Measurements from ENCODE around the gene PGS1. TPM values are rescaled to one million over a fixed set of nuclear protein-coding genes. Genes with fewer than 3 reads are reported as not detected.
A peak's percentile ranks its signal among the peaks of the same experiment; 100 is the strongest.

PGS1 gene
- total and polyA plus RNA-seq, 8 donors, result 11.2 to 22.7 (median 14.8) TPM

DNA sequence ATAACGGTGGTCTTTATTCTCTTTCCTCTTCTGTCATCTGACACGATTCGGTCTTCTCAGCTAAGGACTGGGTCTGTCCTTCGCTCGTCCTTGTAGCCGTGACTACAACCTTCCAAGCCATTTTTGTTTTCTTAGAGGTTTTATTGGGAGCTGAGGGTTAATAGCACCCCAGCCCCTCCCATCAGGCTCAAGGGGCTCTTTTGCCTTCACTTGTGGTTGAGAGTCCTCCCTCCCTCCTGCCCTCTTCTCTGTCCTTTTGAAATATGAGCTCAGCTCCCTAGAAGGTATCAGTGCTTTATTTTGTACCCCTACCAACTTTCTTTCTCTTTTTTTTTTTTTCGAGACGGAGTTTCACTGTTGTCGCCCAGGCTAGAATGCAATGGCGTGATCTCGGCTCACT lies 43.2 kb upstream of the PGS1 start:
- no peak for DNase-seq
- Histone ChIP-seq H3K4me3 (no peak overlapping the region), H3K27ac (no peak overlapping the region), H3K27me3 (no peaks in the 10 kb centered on the region), H3K9me3 (no peaks in the 10 kb centered on the region), H3K4me1 (no peaks in the 10 kb centered on the region), H3K36me3 (no peaks in the 10 kb centered on the region)
- no peak for FAIRE-seq
- TF ChIP-seq CTCF (IDR thresholded peaks at IDR 0.05), result no peak
- intact Hi-C loops (cut with DNase I), result no loop called here
- ATAC-seq, result no peak
- WGBS, 2 donors, result 78 to 82% methylated on average over 11 of the region's 11 CpGs

DNA sequence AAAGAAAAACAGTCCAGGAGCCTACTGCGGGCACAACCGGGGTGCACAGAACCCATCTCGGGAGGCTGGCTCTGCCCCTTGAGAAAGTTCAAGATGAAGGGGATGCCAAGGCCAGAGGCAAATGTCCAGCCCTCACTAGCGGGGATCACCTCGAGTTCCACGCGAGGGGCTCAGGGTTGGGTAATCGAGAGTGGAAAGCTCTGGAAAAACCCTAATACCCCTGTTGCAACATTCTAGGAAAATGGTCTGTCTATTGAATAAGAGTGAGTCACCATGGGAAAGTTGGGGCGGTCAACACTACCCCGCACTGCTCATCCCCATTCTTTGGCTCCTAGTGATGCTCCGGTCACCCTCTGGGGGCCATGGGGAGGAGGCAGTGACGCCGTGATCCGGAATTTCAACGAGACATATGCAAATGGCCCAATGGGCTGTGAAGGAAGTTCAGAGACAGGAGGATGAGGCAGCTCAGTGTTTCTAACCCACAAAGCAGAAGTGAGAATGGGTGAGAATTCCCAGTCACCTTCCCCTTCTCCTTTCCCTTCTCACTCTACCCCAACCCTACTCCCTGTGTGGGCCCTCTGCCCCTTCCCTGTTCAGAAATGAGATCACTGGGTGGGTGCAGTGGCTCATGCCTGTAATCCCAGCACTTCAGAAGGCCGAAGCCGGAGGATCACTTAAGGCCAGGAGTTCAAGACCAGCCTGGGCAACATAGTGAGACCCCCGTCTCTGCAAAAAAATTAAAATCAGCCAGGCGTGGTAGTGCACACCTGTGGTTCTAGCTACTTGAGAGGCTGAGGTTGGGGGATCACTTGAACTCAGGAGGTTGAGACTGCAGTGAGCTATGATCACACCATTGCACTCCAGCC lies 41.0 kb upstream of the PGS1 start:
- 83 to 88% methylated on average over 19 of the region's 19 CpGs for WGBS, 2 donors
- ATAC-seq (peak in 2 of 4 donors; percentile 12 to 21), DNase-seq (peak in 1 of 6 donors; percentile 42), FAIRE-seq (no peak)
- H3K4me3 ChIP-seq, result no peak overlapping the region
- no peaks in the 10 kb centered on the region for H3K9me3 ChIP-seq
- intact Hi-C loops (cut with DNase I), result no loop called here
- H3K27ac ChIP-seq, result no peak overlapping the region
- no peak for TF ChIP-seq CTCF (IDR thresholded peaks at IDR 0.05)
- H3K36me3 ChIP-seq, result no peaks in the 10 kb centered on the region
- H3K27me3 ChIP-seq, result no peaks in the 10 kb centered on the region
- peaks cover 3 to 5% (median 4%) of the 10 kb centered on the region in 3 donors for H3K4me1 ChIP-seq

DNA sequence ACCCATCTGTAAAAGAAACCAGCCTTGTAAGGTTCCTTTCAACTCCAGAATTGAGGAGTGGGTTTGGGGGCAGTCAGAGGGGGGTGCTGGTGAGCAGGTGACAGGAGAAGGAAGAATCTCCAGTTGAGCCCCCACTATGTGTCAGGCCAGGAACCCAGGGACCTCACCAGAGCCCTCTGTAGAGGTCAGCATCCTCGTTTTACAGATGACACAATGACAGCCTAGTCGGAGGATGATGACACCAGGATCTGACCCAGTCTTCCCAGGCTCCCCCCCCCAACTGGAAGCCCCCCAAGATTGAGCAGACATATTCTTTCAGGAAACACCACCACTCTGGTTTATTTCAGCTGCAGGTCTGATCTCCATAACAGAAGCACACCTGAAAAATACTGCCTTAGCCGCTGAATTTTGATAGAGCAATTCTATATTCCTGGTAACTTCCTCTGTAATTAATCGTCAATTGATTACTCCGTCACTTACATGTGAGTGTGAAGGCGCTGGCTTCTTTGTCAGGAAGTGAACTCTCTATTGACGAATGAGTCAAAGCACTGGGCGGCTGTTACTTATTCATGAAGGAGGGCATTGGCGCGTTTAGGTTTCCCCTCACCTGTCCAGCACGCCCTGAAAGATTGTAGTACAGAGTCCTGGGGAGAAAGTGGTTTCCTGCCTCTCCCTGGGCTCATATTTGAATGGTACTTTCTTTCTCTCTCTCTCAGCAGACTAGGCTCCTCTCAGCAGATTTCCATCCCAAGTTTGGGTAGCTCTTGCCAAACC lies 39.8 kb upstream of the PGS1 start:
- FAIRE-seq, result no peak
- 35 to 36% methylated on average over 11 of the region's 11 CpGs for WGBS, 2 donors
- H3K4me3 ChIP-seq, result no peak overlapping the region
- peak in 2 of 6 donors; percentile 30 to 54 for DNase-seq
- H3K4me1 ChIP-seq, result peaks cover 9 to 17% (median 10%) of the 10 kb centered on the region in 3 donors
- H3K9me3 ChIP-seq, result no peaks in the 10 kb centered on the region
- ATAC-seq, result peak; percentile 10 to 29 (median 14)
- no peak for TF ChIP-seq CTCF (IDR thresholded peaks at IDR 0.05)
- H3K36me3 ChIP-seq, result no peaks in the 10 kb centered on the region
- H3K27me3 ChIP-seq, result no peaks in the 10 kb centered on the region
- intact Hi-C loops (cut with DNase I), result no loop called here
- H3K27ac ChIP-seq, result peak overlapping the region in 2 of 4 donors; percentile 38 to 46

DNA sequence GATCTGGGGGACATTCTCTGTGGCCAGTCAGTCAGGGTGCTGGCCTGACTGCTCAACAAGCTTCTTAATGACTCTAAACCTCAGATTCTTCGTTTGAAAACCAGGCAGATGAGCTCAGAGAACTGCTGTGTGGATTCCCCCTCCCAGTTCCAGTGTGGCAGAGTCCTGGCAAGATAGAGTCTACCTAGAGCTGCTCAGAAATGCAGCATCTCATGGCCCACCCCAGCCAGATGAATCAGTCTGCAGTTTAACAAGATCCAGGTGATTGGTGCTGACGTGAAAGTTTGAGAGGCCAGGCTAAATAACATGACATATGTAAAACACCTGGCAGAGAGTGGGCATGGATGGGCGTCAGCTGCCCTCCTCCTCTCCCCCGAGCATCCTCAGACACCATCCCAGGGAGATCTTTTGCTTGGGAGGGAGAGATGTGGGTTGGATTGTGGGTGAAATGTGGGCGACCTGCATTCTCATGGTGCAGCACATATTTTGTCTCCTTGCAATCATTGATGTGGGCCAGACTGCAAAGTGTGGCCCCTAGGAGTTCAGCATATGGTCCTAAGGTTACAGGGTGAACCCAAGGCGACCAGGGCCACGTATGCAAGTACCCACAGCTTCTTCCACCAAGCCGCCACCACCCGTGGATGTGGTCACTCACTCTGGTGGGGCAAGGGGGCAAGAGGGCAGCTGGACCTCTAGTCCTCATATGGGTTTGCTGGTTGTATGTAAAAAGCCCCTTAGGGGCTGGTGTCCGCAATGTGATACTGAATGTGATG lies 38.1 kb upstream of the PGS1 start:
- 78 to 84% methylated on average over 10 of the region's 10 CpGs for WGBS, 2 donors
- ATAC-seq, result no peak
- no peaks in the 10 kb centered on the region for H3K9me3 ChIP-seq
- no peak overlapping the region for H3K4me3 ChIP-seq
- H3K27ac ChIP-seq, result no peak overlapping the region
- H3K27me3 ChIP-seq, result no peaks in the 10 kb centered on the region
- no peaks in the 10 kb centered on the region for H3K36me3 ChIP-seq
- peak in 1 of 6 donors; percentile 50 for DNase-seq
- no peak for TF ChIP-seq CTCF (IDR thresholded peaks at IDR 0.05)
- peaks cover 9 to 24% (median 11%) of the 10 kb centered on the region in 3 donors for H3K4me1 ChIP-seq
- intact Hi-C loops (cut with DNase I), result no loop called here
- FAIRE-seq, result no peak

All from pancreas (tissue), 10 donors.